SK-N-SH (cell line): ENCODE results near the gene TTC21A. TPM values are rescaled to one million over a fixed set of nuclear protein-coding genes. Genes with fewer than 3 reads are reported as not detected.

Source experiments
- CTCF ChIA-PET: fragments of 300-600, 350-600 bp; formaldehyde crosslinking; extraction: SDS; loops from one replicate; lab custom pipeline; 2021; lab: Yijun Ruan, JAX
- POLR2A ChIA-PET: fragments of 350-600 bp; sonication (Branson Sonifier 250); formaldehyde crosslinking; extraction: SDS; loops from one replicate; lab custom pipeline; 2020; ENCODE audit warnings: antibody characterized with exemption, inconsistent platforms; lab: Yijun Ruan, JAX
- DNase-seq: peaks from one replicate; pipeline ENCODE4 v3.0.0; 2012
- H2AFZ ChIP-seq: fragments of 200-600 bp; sonication (generic); 2 replicates; pipeline ENCODE4 v1.8.1; 2016; ENCODE audit warnings: antibody characterized with exemption, mild to moderate bottlenecking, low read depth
- H3F3A ChIP-seq: fragments of 200-600 bp; sonication (generic); replicated peaks from 2 replicates; pipeline ENCODE3; 2016; ENCODE audit warnings: antibody characterized with exemption, mild to moderate bottlenecking; ENCODE audit not compliant: insufficient read depth
- H3K27ac ChIP-seq, 2 experiments: fragments of 200-500 bp in 1 of 2; fragments of 200-600 bp in 1 of 2; sonication (Bioruptor generic) in 1 of 2; sonication (generic), shearing (Covaris generic) in 1 of 2; 2 replicates each; pipeline versions ENCODE4 v1.5.1 to v1.6.1; 2014 to 2016; ENCODE audit warnings: low read depth in 2 of 2, inconsistent platforms in 1 of 2, low read length in 1 of 2, mild to moderate bottlenecking in 1 of 2, mixed read lengths in 1 of 2
- H3K27me3 ChIP-seq: fragments of 200-600 bp; sonication (generic), shearing (Covaris generic); 2 replicates; pipeline ENCODE4 v1.6.1; 2016; ENCODE audit warnings: mixed run types; ENCODE audit not compliant: insufficient read depth
- H3K36me3 ChIP-seq, 2 experiments: fragments of 200-500 bp in 1 of 2; fragments of 200-600 bp in 1 of 2; sonication (Bioruptor generic) in 1 of 2; sonication (generic) in 1 of 2; replicated peaks in 1 of 2; 2 replicates each; pipeline versions ENCODE3 to v1.5.1; 2014 to 2016; ENCODE audit warnings: low read length in 1 of 2, mild to moderate bottlenecking in 1 of 2; ENCODE audit not compliant: insufficient read depth in 2 of 2, control insufficient read depth in 1 of 2
- H3K4me1 ChIP-seq, 2 experiments: fragments of 200-500 bp in 1 of 2; fragments of 200-600 bp in 1 of 2; sonication (Bioruptor generic) in 1 of 2; sonication (generic), shearing (Covaris generic) in 1 of 2; 2 replicates each; pipeline versions ENCODE4 v1.5.1 to v1.6.1; 2014 to 2016; ENCODE audit warnings: low read depth in 1 of 2, low read length in 1 of 2, mixed run types in 1 of 2; ENCODE audit not compliant: insufficient read depth in 2 of 2, control insufficient read depth in 1 of 2
- H3K4me2 ChIP-seq: fragments of 200-600 bp; sonication (generic), shearing (Covaris generic); 2 replicates; pipeline ENCODE4 v1.6.1; 2017; ENCODE audit warnings: mixed run types
- H3K4me3 ChIP-seq, 2 experiments: fragments of 200-500 bp in 1 of 2; fragments of 200-600 bp in 1 of 2; sonication (Bioruptor generic) in 1 of 2; sonication (generic), shearing (Covaris generic) in 1 of 2; 2 replicates each; pipeline versions ENCODE4 v1.5.1 to v1.8.1; 2014 to 2016; ENCODE audit warnings: low read depth in 2 of 2, inconsistent platforms in 1 of 2, low read length in 1 of 2, mild to moderate bottlenecking in 1 of 2, mixed read lengths in 1 of 2, moderate library complexity in 1 of 2
- H3K79me2 ChIP-seq: fragments of 200-600 bp; sonication (generic); 2 replicates; pipeline ENCODE4 v1.8.1; 2017; ENCODE audit warnings: mild to moderate bottlenecking; ENCODE audit not compliant: insufficient read depth
- H3K9ac ChIP-seq: fragments of 200-600 bp; sonication (generic); 2 replicates; pipeline ENCODE4 v1.6.1; 2017; ENCODE audit warnings: mixed run types
- H3K9me2 ChIP-seq: fragments of 200-600 bp; sonication (generic); 2 replicates; pipeline ENCODE4 v1.6.1; 2017; ENCODE audit warnings: mixed run types
- H3K9me3 ChIP-seq: fragments of 200-600 bp; sonication (generic); 2 replicates; pipeline ENCODE4 v1.6.1; 2017; ENCODE audit warnings: mixed run types, mild to moderate bottlenecking, moderate library complexity
- H4K20me1 ChIP-seq: fragments of 200-600 bp; sonication (generic); 2 replicates; pipeline ENCODE4 v1.6.1; 2017; ENCODE audit warnings: mild to moderate bottlenecking, mixed run types; ENCODE audit not compliant: insufficient read depth
- ELF1 ChIP-seq: IDR thresholded peaks from 2 replicates; pipeline ENCODE4 v1.4.0; 2012
- EZH2phosphoT487 ChIP-seq: fragments of 200-600 bp; sonication (generic); IDR thresholded peaks from 2 replicates; pipeline ENCODE4 v1.6.1; 2017; ENCODE audit warnings: low read depth, mixed run types, mild to moderate bottlenecking, antibody characterized with exemption, moderate library complexity, borderline replicate concordance
- FOSL2 ChIP-seq: IDR thresholded peaks from 2 replicates; pipeline ENCODE4 v1.4.0; 2012; ENCODE audit warnings: low read depth, mild to moderate bottlenecking, moderate library complexity, borderline replicate concordance
- FOXJ3 ChIP-seq: sonication (generic); formaldehyde crosslinking; IDR thresholded peaks from 2 replicates; pipeline ENCODE4 v1.5.1; 2020; ENCODE audit warnings: mild to moderate bottlenecking, missing genetic modification reagents
- GABPA ChIP-seq: IDR thresholded peaks from 2 replicates; pipeline ENCODE4 v1.4.0; 2012; ENCODE audit warnings: low read depth, mild to moderate bottlenecking
- JUND ChIP-seq: IDR thresholded peaks from 2 replicates; pipeline ENCODE4 v1.4.0; 2012
- MEF2A ChIP-seq: IDR thresholded peaks from 2 replicates; pipeline ENCODE4 v1.4.0; 2012; ENCODE audit warnings: low read depth, borderline replicate concordance
- MXI1 ChIP-seq: IDR thresholded peaks from 2 replicates; pipeline ENCODE4 v1.6.1; 2012; ENCODE audit warnings: mild to moderate bottlenecking, low read depth, low read length, improper control_type of control experiment
- NFIC ChIP-seq: IDR thresholded peaks from 2 replicates; pipeline ENCODE4 v1.4.0; 2012; ENCODE audit warnings: borderline replicate concordance
- POLR2AphosphoS5 ChIP-seq: IDR thresholded peaks from 2 replicates; pipeline ENCODE4 v1.6.1; 2012; ENCODE audit warnings: low read depth, low read length
- RAD21 ChIP-seq: IDR thresholded peaks from 2 replicates; pipeline ENCODE4 v1.6.1; 2012; ENCODE audit warnings: mild to moderate bottlenecking, low read length
- RXRA ChIP-seq: IDR thresholded peaks from 2 replicates; pipeline ENCODE4 v1.4.0; 2012; ENCODE audit warnings: low read depth, mild to moderate bottlenecking, borderline replicate concordance
- SIN3A ChIP-seq: IDR thresholded peaks from 2 replicates; pipeline ENCODE4 v1.6.1; 2012; ENCODE audit warnings: low read depth, mild to moderate bottlenecking, low read length, moderate library complexity, borderline replicate concordance
- SMC3 ChIP-seq: IDR thresholded peaks from 2 replicates; pipeline ENCODE4 v1.6.1; 2012; ENCODE audit warnings: low read depth, low read length, improper control_type of control experiment
- TAF1 ChIP-seq: IDR thresholded peaks from 2 replicates; pipeline ENCODE4 v1.6.1; 2012; ENCODE audit warnings: low read depth, mild to moderate bottlenecking, low read length, moderate library complexity, borderline replicate concordance
- WGBS: methylation state at CpG from one replicate; pipeline ENCODE4 v1.1.6; 2017; ENCODE audit warnings: low lambda C conversion rate; 5-methylcytosine and 5-hydroxymethylcytosine counted together
- polyA plus RNA-seq, 3 experiments: library from polyadenylated mRNA; depleted of rRNA; stranded (reverse); fragments of >200 nt; gene quantifications; 2 replicates each; pipeline ENCODE4 v1.2.3, GENCODE V29; 2012
- TF ChIP-seq, protein P1 (sequence below): IDR thresholded peaks from 2 replicates; pipeline ENCODE4 v1.4.0; 2012; ENCODE audit warnings: low read depth
- TF ChIP-seq, protein P2 (sequence below): IDR thresholded peaks from 2 replicates; pipeline ENCODE4 v1.6.1; 2012; ENCODE audit warnings: mild to moderate bottlenecking, low read depth, low read length, moderate library complexity
- TF ChIP-seq, protein P3 (sequence below): fragments of 150-350 bp; IDR thresholded peaks from 2 replicates; pipeline ENCODE4 v1.6.1; 2016; ENCODE audit warnings: mild to moderate bottlenecking, low read depth, low read length
- TF ChIP-seq, protein P4 (sequence below): IDR thresholded peaks from 2 replicates; pipeline ENCODE4 v1.4.0; 2012; ENCODE audit warnings: low read depth, borderline replicate concordance
- TF ChIP-seq, protein P5 (sequence below): IDR thresholded peaks from 2 replicates; pipeline ENCODE4; 2012

The TTC21A gene
- polyA plus RNA-seq, 1 of the 3 experiments (the other 2 are of a cell fraction): 3.9 TPM

DNA sequence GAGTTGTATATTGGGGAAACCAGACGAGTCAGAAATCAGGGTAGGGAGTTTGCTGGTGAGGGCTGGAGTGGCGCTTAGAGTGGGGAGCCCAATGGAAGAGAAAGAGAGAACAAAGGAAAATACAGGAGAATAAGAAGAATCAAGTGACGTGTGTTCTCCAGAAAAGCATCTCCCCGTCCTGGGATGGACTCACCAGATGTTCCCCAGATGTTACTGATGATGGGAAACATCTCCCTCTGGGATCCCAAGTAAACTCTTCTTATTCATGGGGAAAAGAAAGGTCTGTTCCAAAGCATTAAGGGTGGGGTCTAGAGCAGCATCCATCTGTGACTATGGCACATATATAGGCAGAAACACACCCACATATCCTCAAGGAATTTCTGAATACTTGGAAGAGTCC, 48.9 kb downstream of the TTC21A start:
- Histone ChIP-seq H3K9me2 (no peaks in the 10 kb centered on the region), H3K9ac (no peak overlapping the region), H3K36me3 (no peaks in the 10 kb centered on the region), H3K27me3 (no peaks in the 10 kb centered on the region), H4K20me1 (peaks cover 13% of the 10 kb centered on the region; the same call in 1 of the 2 replicates), H2AFZ (no peak overlapping the region), H3K79me2 (peaks cover 20% of the 10 kb centered on the region), H3K9me3 (no peaks in the 10 kb centered on the region)
- POLR2A ChIA-PET: no interaction called here
- DNase-seq: no peak
- CTCF ChIA-PET: interaction anchor here (1.3 to 1.5 kb wide), 2 partner anchors 16 to 131 kb away, joined by 3 read pairs; no protein-coding TSS in a partner anchor
- WGBS: 92% methylated on average over 4 of the region's 4 CpGs
- TF ChIP-seq FOXJ3 (CRISPR knock-in tag) (no peak), RXRA (no peak), SIN3A (no peak), RAD21 (no peak), MXI1 (no peak)
- TF ChIP-seq, all 33 proteins: peak for 0
- H3F3A ChIP-seq: peaks cover 18% of the 10 kb centered on the region
- H3K4me1 ChIP-seq: peaks cover 0 to 15% of the 10 kb centered on the region in 2 experiments; a peak in 1 of 4 replicates
- H3K4me3 ChIP-seq: no peak overlapping the region
- H3K27ac ChIP-seq: no peak overlapping the region
- no peak overlapping the region for H3K4me2 ChIP-seq

- DNase-seq: no peak
- WGBS: 61% methylated on average over 7 of the region's 7 CpGs
- H3K36me3 ChIP-seq: no peaks in the 10 kb centered on the region
- no peaks in the 10 kb centered on the region for H3K9me3 ChIP-seq
- no peak overlapping the region for H3K4me2 ChIP-seq
- no peak overlapping the region for H3K4me3 ChIP-seq
- H3K27me3 ChIP-seq: no peaks in the 10 kb centered on the region
- peaks cover 10% of the 10 kb centered on the region for H3K79me2 ChIP-seq
- ChIA-PET CTCF (interaction anchor here (1.0 to 1.6 kb wide), 2 partner anchors 15 to 33 kb away, joined by 3 to 5 read pairs; no protein-coding TSS in a partner anchor), POLR2A (no interaction called here)
- peaks cover 0 to 5% of the 10 kb centered on the region in 2 experiments; a peak in 1 of 4 replicates for H3K4me1 ChIP-seq
- H3K27ac ChIP-seq: no peak overlapping the region
- peaks cover 9% of the 10 kb centered on the region for H3F3A ChIP-seq
- H4K20me1 ChIP-seq: peaks cover 3% of the 10 kb centered on the region; the same call in 1 of the 2 replicates
- H2AFZ ChIP-seq: no peak overlapping the region
- H3K9ac ChIP-seq: no peak overlapping the region
- no peaks in the 10 kb centered on the region for H3K9me2 ChIP-seq
- TF ChIP-seq ELF1 (no peak), FOSL2 (no peak), NFIC (no peak), FOXJ3 (CRISPR knock-in tag) (no peak), GABPA (no peak), SMC3 (no peak), POLR2AphosphoS5 (no peak), JUND (no peak), SIN3A (no peak), EZH2phosphoT487 (no peak), MEF2A (no peak), TAF1 (no peak), RXRA (no peak)
- TF ChIP-seq, protein P1, sequence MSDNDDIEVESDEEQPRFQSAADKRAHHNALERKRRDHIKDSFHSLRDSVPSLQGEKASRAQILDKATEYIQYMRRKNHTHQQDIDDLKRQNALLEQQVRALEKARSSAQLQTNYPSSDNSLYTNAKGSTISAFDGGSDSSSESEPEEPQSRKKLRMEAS: no peak
- TF ChIP-seq, protein P2, sequence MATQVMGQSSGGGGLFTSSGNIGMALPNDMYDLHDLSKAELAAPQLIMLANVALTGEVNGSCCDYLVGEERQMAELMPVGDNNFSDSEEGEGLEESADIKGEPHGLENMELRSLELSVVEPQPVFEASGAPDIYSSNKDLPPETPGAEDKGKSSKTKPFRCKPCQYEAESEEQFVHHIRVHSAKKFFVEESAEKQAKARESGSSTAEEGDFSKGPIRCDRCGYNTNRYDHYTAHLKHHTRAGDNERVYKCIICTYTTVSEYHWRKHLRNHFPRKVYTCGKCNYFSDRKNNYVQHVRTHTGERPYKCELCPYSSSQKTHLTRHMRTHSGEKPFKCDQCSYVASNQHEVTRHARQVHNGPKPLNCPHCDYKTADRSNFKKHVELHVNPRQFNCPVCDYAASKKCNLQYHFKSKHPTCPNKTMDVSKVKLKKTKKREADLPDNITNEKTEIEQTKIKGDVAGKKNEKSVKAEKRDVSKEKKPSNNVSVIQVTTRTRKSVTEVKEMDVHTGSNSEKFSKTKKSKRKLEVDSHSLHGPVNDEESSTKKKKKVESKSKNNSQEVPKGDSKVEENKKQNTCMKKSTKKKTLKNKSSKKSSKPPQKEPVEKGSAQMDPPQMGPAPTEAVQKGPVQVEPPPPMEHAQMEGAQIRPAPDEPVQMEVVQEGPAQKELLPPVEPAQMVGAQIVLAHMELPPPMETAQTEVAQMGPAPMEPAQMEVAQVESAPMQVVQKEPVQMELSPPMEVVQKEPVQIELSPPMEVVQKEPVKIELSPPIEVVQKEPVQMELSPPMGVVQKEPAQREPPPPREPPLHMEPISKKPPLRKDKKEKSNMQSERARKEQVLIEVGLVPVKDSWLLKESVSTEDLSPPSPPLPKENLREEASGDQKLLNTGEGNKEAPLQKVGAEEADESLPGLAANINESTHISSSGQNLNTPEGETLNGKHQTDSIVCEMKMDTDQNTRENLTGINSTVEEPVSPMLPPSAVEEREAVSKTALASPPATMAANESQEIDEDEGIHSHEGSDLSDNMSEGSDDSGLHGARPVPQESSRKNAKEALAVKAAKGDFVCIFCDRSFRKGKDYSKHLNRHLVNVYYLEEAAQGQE: no peak
- TF ChIP-seq, protein P3, sequence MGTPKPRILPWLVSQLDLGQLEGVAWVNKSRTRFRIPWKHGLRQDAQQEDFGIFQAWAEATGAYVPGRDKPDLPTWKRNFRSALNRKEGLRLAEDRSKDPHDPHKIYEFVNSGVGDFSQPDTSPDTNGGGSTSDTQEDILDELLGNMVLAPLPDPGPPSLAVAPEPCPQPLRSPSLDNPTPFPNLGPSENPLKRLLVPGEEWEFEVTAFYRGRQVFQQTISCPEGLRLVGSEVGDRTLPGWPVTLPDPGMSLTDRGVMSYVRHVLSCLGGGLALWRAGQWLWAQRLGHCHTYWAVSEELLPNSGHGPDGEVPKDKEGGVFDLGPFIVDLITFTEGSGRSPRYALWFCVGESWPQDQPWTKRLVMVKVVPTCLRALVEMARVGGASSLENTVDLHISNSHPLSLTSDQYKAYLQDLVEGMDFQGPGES: no peak
- TF ChIP-seq, protein P4, sequence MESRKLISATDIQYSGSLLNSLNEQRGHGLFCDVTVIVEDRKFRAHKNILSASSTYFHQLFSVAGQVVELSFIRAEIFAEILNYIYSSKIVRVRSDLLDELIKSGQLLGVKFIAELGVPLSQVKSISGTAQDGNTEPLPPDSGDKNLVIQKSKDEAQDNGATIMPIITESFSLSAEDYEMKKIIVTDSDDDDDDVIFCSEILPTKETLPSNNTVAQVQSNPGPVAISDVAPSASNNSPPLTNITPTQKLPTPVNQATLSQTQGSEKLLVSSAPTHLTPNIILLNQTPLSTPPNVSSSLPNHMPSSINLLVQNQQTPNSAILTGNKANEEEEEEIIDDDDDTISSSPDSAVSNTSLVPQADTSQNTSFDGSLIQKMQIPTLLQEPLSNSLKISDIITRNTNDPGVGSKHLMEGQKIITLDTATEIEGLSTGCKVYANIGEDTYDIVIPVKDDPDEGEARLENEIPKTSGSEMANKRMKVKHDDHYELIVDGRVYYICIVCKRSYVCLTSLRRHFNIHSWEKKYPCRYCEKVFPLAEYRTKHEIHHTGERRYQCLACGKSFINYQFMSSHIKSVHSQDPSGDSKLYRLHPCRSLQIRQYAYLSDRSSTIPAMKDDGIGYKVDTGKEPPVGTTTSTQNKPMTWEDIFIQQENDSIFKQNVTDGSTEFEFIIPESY: no peak
- TF ChIP-seq, protein P5, sequence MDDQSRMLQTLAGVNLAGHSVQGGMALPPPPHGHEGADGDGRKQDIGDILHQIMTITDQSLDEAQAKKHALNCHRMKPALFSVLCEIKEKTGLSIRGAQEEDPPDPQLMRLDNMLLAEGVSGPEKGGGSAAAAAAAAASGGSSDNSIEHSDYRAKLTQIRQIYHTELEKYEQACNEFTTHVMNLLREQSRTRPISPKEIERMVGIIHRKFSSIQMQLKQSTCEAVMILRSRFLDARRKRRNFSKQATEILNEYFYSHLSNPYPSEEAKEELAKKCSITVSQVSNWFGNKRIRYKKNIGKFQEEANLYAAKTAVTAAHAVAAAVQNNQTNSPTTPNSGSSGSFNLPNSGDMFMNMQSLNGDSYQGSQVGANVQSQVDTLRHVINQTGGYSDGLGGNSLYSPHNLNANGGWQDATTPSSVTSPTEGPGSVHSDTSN: no peak
Observed at GRCh38 chr3:39157359-39157758, 49.9 kb downstream of the TTC21A start.
